GM12872 (cell line): Measurements from ENCODE around the gene OR2H1.

Experiments
- CTCF ChIP-seq: IDR thresholded peaks from 3 replicates; pipeline ENCODE4 v1.5.1; 2011; ENCODE audit warnings: low read depth, mild to moderate bottlenecking, low read length, moderate library complexity; ENCODE audit not compliant: insufficient read depth

Gene OR2H1

GRCh38 chr6:29456971-29457370, at the start of gene OR2H1, which contains the start of gene OR11A1:
Gene OR2H1 (plus strand): TSS chr6:29457155. CDS start chr6:29461770, 4,615 bp downstream.
Gene OR11A1 (minus strand): TSS chr6:29457071. CDS start chr6:29427641, 29,430 bp downstream.
- TF ChIP-seq CTCF: no peak

- no peak for TF ChIP-seq CTCF
Observed at GRCh38 chr6:29414588-29414987, 42.4 kb upstream of the OR2H1 start, which contains the start of gene OR12D1. Gene OR12D1 (plus strand): TSS chr6:29414928.

GRCh38 chr6:29419516-29419915, 37.4 kb upstream of the OR2H1 start:
- TF ChIP-seq CTCF: no peak

GRCh38 chr6:29424168-29424567, 32.8 kb upstream of the OR2H1 start:
- no peak for TF ChIP-seq CTCF

- TF ChIP-seq CTCF: no peak
Observed at GRCh38 chr6:29424575-29424974, 32.4 kb upstream of the OR2H1 start.

- no peak for TF ChIP-seq CTCF
Observed at GRCh38 chr6:29425075-29425474, 31.9 kb upstream of the OR2H1 start.

GRCh38 chr6:29426654-29427053, 30.3 kb upstream of the OR2H1 start:
- TF ChIP-seq CTCF: no peak
